GM21447 (cell line): Measurements from ENCODE around the gene ZC3H14.

Experiments used
- ATAC-seq: cut with Tn5 transposase; IDR thresholded peaks from one replicate; pipeline ENCODE4 v1.9.1; 2021; ENCODE audit not compliant: unreplicated experiment

ZC3H14 gene

GRCh38 chr14:88605594-88605993 lies 42.8 kb downstream of the ZC3H14 start:
- ATAC-seq: no peak

DNA sequence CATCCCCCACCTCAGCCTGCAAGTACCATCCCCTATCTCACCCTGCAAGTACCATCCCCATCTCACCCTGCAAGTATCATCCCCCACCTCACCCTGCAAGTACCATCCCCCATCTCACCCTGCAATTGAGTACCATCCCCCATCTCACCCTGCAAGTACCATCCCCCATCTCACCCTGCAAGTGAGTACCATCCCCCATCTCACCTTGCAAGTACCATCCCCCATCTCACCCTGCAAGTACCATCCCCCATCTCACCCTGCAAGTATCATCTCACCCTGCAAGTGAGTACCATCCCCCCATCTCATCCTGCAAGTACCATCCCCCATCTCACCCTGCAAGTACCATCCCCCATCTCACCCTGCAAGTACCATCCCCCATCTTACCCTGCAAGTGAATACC lies 45.0 kb downstream of the ZC3H14 start:
- no peak for ATAC-seq

GRCh38 chr14:88611878-88612277 lies 49.0 kb downstream of the ZC3H14 start:
- ATAC-seq: no peak

- ATAC-seq: no peak
Measured at GRCh38 chr14:88612981-88613380, 50.1 kb downstream of the ZC3H14 start.

- no peak for ATAC-seq
Measured at GRCh38 chr14:88613552-88614010, 50.7 kb downstream of the ZC3H14 start.

GRCh38 chr14:88614218-88614907 lies 51.5 kb downstream of the ZC3H14 start:
- ATAC-seq: no peak

GRCh38 chr14:88616697-88617096 lies 53.9 kb downstream of the ZC3H14 start:
- no peak for ATAC-seq

GRCh38 chr14:88617479-88617878 lies 54.6 kb downstream of the ZC3H14 start:
- ATAC-seq: no peak

GRCh38 chr14:88618476-88618875 lies 55.6 kb downstream of the ZC3H14 start:
- ATAC-seq: no peak

DNA sequence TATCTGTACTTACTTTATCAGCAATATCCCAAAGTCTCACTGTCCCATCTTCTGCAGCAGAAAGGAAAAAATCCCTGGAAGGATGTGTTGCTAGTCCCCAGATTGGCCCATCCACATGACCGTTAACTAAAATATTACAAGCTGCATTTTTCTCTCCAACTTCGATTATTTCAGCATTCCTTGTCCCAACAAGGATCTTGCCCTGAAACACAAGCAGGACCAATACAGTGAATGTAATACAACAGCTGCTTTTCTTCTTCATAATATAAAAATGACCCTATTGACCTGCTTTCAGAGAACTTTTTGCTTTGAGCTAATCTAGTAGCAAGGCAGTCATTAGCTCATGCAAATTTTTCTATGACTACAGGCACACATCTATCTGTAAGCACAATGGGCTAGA lies 58.3 kb downstream of the ZC3H14 start:
- no peak for ATAC-seq

DNA sequence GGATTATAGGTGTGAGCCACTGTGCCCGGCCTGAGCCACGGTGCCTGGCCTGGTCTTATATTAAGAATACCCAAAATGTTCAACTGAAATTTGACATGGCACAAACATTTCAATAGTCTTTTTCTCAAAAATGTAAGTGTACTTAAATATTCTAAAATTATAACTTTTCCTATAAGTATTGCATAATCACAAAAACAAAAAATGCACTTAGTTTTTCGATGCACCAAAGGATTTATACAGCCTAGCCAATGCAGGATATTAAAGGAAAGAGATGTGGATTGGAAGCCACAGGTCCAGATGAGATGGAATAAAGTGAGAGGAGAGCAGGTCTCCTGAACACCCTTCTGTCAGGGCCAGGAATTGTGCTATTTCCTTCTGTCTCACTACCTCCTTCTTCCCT lies 62.8 kb downstream of the ZC3H14 start:
- ATAC-seq: no peak

GRCh38 chr14:88628033-88628432 lies 65.2 kb downstream of the ZC3H14 start:
- ATAC-seq: no peak

GRCh38 chr14:88628462-88628861 lies 65.6 kb downstream of the ZC3H14 start:
- no peak for ATAC-seq

- no peak for ATAC-seq
Measured at GRCh38 chr14:88630565-88630964, 67.7 kb downstream of the ZC3H14 start.

DNA sequence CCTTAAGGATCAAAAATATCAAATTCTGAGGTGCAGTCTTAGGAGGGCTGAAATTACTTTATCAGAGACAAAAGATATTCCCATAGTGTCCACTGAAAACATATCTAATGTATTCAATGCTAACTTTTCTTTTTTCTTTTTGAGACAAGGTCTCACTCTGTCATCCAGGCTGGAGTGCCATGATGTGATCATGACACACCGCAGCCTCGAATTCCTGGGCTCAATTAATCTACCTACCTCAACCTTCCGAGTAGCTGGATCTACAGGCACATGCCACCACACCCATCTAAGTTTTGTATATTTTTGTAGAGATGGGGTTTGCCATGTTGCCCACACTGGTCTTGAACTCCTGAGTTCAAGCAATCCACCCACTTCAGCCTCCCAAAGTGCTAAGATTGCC lies 68.3 kb downstream of the ZC3H14 start:
- ATAC-seq: no peak

- no peak for ATAC-seq
Measured at GRCh38 chr14:88632512-88632911, 69.7 kb downstream of the ZC3H14 start.

DNA sequence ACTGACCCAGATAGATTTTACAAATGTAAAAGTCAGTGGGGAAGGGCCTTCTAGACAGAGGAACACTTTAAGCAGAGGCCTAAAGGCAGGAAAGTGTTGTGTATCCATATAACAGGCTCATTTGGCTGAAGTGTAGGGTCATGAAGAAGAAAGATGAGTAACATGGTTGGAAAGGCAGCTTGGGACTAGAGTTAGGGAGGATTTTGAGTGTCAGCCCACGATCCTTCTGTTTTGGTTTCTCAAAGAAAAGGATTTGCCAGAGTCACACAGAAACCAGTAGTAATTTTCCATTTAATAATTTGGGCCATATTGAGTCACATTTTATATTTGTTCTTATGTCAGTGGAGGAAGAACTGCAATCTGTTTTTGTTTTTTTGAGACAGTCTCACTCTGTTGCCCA lies 76.4 kb downstream of the ZC3H14 start:
- no peak for ATAC-seq

DNA sequence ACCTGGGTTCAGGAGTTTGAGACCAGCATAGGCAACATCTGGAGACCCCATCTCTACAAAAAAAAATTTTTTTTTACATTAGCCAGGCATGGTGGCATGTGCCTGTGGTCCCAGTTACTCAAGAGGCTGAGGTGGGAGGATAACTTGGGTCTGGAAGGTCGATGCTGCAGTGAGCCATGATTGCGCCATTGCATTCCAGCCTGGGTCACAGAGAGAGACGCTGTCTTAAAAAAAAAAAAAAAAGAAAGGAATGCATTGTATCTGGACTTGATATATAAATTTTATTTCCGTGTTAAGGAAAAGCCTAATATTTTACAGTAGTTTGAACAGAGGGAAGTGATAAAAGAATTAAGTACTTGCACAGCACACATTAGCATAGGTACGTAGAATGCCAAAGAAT lies 97.2 kb downstream of the ZC3H14 start:
- no peak for ATAC-seq

GRCh38 chr14:88667555-88668273 lies 104.9 kb downstream of the ZC3H14 start:
- peak; percentile 81 for ATAC-seq

DNA sequence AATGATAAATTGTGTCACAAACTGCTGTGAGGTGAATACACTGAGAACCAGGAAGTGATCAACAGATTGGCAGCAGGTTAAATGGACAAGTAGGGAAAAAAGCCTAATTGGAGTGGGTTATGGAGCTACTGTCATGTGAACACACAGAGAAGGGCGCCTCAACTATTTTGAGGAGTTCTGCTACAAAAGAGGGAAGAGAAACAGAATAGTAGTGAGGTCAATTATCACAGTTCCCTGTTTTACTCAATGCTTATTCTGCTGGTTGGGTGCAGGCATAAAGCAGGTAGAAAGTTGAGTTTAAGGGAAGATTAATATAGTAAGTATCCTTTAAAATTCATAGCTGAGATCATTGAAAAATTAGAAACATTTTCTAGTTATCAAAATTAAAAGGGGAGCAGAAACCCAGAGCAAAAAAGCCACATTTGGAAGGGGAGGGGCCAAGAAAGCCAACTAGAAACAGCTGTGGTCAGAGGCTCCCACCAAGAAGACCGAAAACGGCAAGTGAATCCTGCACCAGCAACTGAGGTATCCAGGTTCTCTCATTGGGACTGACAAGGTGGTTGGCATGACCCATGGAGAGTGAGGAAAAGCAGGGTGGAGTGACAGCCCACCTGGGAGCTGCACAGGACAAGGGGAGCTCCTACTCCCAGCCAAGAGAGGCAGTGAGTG lies 105.7 kb downstream of the ZC3H14 start:
- ATAC-seq: peak; percentile 74

DNA sequence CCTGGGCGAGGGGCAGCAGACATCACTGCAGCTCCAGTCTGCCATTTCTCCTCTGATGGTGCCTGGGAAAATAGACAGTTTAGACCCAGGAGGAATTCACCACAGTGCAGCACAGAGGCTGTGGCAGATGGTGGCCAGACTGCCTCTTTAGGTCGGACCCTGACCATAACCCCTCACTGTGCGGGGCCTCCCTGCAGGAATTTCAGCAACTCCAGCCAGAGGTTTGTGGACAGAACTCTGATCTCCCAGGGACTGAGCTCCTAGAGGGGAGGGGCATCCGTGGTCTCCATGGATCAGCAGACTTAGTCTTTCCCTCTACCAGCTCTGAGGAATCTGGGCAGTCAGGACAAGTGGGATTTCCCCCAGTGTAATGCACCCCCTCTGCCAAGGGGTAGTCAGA lies 106.5 kb downstream of the ZC3H14 start:
- ATAC-seq: no peak
